Activated CD4-positive, alpha-beta T cell treated with anti-CD3 and anti-CD28 coated beads, Interleukin-2, Interleukin-6, amounts not matched to agents 100 ng/mL and 50 ng/mL, durations not matched to agents 16 hours and 8 hours (primary cell): ENCODE measurements around the gene KCNJ13.
"Not testable (repeated sequence)": the region's sequence is repeated elsewhere in the genome, so short reads cannot be mapped to it uniquely, and the experiment has no call there.

Experiments used
- DNase-seq: peaks from one replicate; pipeline ENCODE4 v3.0.0-alpha.2; 2020

The KCNJ13 gene

GRCh38 chr2:232761301-232761907, 15.0 kb downstream of the KCNJ13 start:
- peak; percentile 53 for DNase-seq

GRCh38 chr2:232757905-232758304, 18.5 kb downstream of the KCNJ13 start:
- no peak for DNase-seq

- DNase-seq = no peak
Measured at GRCh38 chr2:232750135-232750671, 26.2 kb downstream of the KCNJ13 start.

- DNase-seq = no peak
Measured at GRCh38 chr2:232749331-232749730, 27.0 kb downstream of the KCNJ13 start.

- no peak for DNase-seq
Measured at GRCh38 chr2:232748038-232748437, 28.3 kb downstream of the KCNJ13 start.

GRCh38 chr2:232744963-232745362, 31.4 kb downstream of the KCNJ13 start:
- no peak for DNase-seq

GRCh38 chr2:232741972-232742371, 34.4 kb downstream of the KCNJ13 start:
- DNase-seq = no peak

- no peak for DNase-seq
Measured at GRCh38 chr2:232741294-232741693, 35.1 kb downstream of the KCNJ13 start.

- DNase-seq = no peak
Measured at GRCh38 chr2:232731470-232731869, 44.9 kb downstream of the KCNJ13 start.

- DNase-seq = no peak
Measured at GRCh38 chr2:232728785-232729184, 47.6 kb downstream of the KCNJ13 start.

GRCh38 chr2:232723027-232723426, 53.3 kb downstream of the KCNJ13 start:
- no peak for DNase-seq

GRCh38 chr2:232721882-232722281, 54.5 kb downstream of the KCNJ13 start:
- peak; percentile 10 for DNase-seq

GRCh38 chr2:232721261-232721660, 55.1 kb downstream of the KCNJ13 start:
- no peak for DNase-seq

- DNase-seq = not testable (repeated sequence)
Measured at GRCh38 chr2:232720056-232720455, 56.3 kb downstream of the KCNJ13 start.
